ENCODE measurements around the gene ITSN2. TPM values are rescaled to one million over a fixed set of nuclear protein-coding genes. Genes with fewer than 3 reads are reported as not detected.

The ITSN2 gene
- polyA plus RNA-seq, 1 donor from 2014 or later, result 10.6 TPM

GRCh38 chr2:24343225-24343882 is 17.0 kb downstream of the ITSN2 start:
- Histone ChIP-seq H3K4me2 (ENCODE audit: low read length) (no peak overlapping the region), H3K9me3 (ENCODE audit: low read length) (no peaks in the 10 kb centered on the region), H3K27me3 (ENCODE audit: insufficient read depth, low read depth, low read length) (no peaks in the 10 kb centered on the region), H2AFZ (ENCODE audit: low read depth, low read length) (no peak overlapping the region), H3K79me2 (replicated peaks; ENCODE audit: insufficient read depth, low read length) (no peaks in the 10 kb centered on the region), H3K36me3 (ENCODE audit: insufficient read depth, low read length) (no peaks in the 10 kb centered on the region), H3K27ac (ENCODE audit: low read length) (no peak overlapping the region), H3K9me2 (ENCODE audit: insufficient read depth, low read length) (no peaks in the 10 kb centered on the region), H3K9ac (ENCODE audit: low read length) (no peak overlapping the region), H3F3A (ENCODE audit: insufficient read depth, low read length, poor library complexity, severe bottlenecking) (no peaks in the 10 kb centered on the region), H4K20me1 (ENCODE audit: insufficient read depth) (no peaks in the 10 kb centered on the region), H3K4me3 (ENCODE audit: low read length) (no peak overlapping the region)
- TF ChIP-seq REST (IDR thresholded peaks at IDR 0.05; ENCODE audit: borderline replicate concordance) (no peak), RAD21 (conservative IDR thresholded peaks at IDR 0.05) (no peak), CTCF (IDR thresholded peaks at IDR 0.05; ENCODE audit: poor library complexity, severe bottlenecking) (no peak), MXI1 (conservative IDR thresholded peaks at IDR 0.05; ENCODE audit: poor library complexity, severe bottlenecking) (no peak), TAF1 (IDR thresholded peaks at IDR 0.05; ENCODE audit: low read depth) (no peak), POLR2AphosphoS5 (IDR thresholded peaks at IDR 0.05) (no peak), SMC3 (conservative IDR thresholded peaks at IDR 0.05; ENCODE audit: poor library complexity) (no peak), EP300 (conservative IDR thresholded peaks at IDR 0.05; ENCODE audit: poor library complexity, severe bottlenecking) (no peak), EZH2 (IDR thresholded peaks at IDR 0.05; ENCODE audit: borderline replicate concordance, insufficient read depth, low read length, poor library complexity, severe bottlenecking) (no peak)

GRCh38 chr2:24342110-24342910 is 18.0 kb downstream of the ITSN2 start:
- Histone ChIP-seq H4K20me1 (ENCODE audit: insufficient read depth) (no peaks in the 10 kb centered on the region), H3K9me2 (ENCODE audit: insufficient read depth, low read length) (no peaks in the 10 kb centered on the region), H3F3A (ENCODE audit: insufficient read depth, low read length, poor library complexity, severe bottlenecking) (no peaks in the 10 kb centered on the region), H3K4me2 (ENCODE audit: low read length) (no peak overlapping the region), H3K4me3 (ENCODE audit: low read length) (no peak overlapping the region), H3K9ac (ENCODE audit: low read length) (no peak overlapping the region), H2AFZ (ENCODE audit: low read depth, low read length) (no peak overlapping the region), H3K36me3 (ENCODE audit: insufficient read depth, low read length) (no peaks in the 10 kb centered on the region), H3K9me3 (ENCODE audit: low read length) (no peaks in the 10 kb centered on the region), H3K79me2 (replicated peaks; ENCODE audit: insufficient read depth, low read length) (no peaks in the 10 kb centered on the region), H3K27ac (ENCODE audit: low read length) (no peak overlapping the region), H3K27me3 (ENCODE audit: insufficient read depth, low read depth, low read length) (no peaks in the 10 kb centered on the region)
- TF ChIP-seq MXI1 (conservative IDR thresholded peaks at IDR 0.05; ENCODE audit: poor library complexity, severe bottlenecking) (no peak), REST (IDR thresholded peaks at IDR 0.05; ENCODE audit: borderline replicate concordance) (no peak), POLR2AphosphoS5 (IDR thresholded peaks at IDR 0.05) (no peak), SMC3 (conservative IDR thresholded peaks at IDR 0.05; ENCODE audit: poor library complexity) (no peak), CTCF (IDR thresholded peaks at IDR 0.05; ENCODE audit: poor library complexity, severe bottlenecking) (no peak), EP300 (conservative IDR thresholded peaks at IDR 0.05; ENCODE audit: poor library complexity, severe bottlenecking) (no peak), RAD21 (conservative IDR thresholded peaks at IDR 0.05) (no peak), TAF1 (IDR thresholded peaks at IDR 0.05; ENCODE audit: low read depth) (no peak), EZH2 (IDR thresholded peaks at IDR 0.05; ENCODE audit: borderline replicate concordance, insufficient read depth, low read length, poor library complexity, severe bottlenecking) (no peak)
